Mucosa of rectum (tissue), 2 donors: ENCODE measurements around the gene C1QTNF8.

Source experiments
- H3K27ac ChIP-seq, 2 donors: one replicate each; pipeline ENCODE4 v1.7.0; 2013; ENCODE audit warnings: inconsistent platforms in 2 of 2, low read depth in 2 of 2, low read length in 2 of 2
- H3K27me3 ChIP-seq, 2 donors: one replicate each; pipeline ENCODE4 v1.7.0; 2013; ENCODE audit warnings: low read length in 2 of 2; ENCODE audit not compliant: control insufficient read depth in 2 of 2, insufficient read depth in 2 of 2
- H3K36me3 ChIP-seq, 2 donors: one replicate each; pipeline ENCODE4 v1.7.0; 2013; ENCODE audit warnings: low read length in 2 of 2; ENCODE audit not compliant: control insufficient read depth in 2 of 2, insufficient read depth in 2 of 2
- H3K4me1 ChIP-seq, 2 donors: one replicate each; pipeline ENCODE4 v1.7.0; 2013; ENCODE audit warnings: low read length in 2 of 2, mild to moderate bottlenecking in 1 of 2; ENCODE audit not compliant: control insufficient read depth in 2 of 2, insufficient read depth in 2 of 2
- H3K4me3 ChIP-seq, 2 donors: one replicate each; pipeline ENCODE4 v1.7.0; 2013; ENCODE audit warnings: low read length in 2 of 2
- H3K9ac ChIP-seq, 2 donors: one replicate each; pipeline ENCODE4 v1.7.0; 2013; ENCODE audit warnings: low read length in 2 of 2, low read depth in 1 of 2, mild to moderate bottlenecking in 1 of 2
- H3K9me3 ChIP-seq, 2 donors: one replicate each; pipeline ENCODE4 v1.7.0; 2013; ENCODE audit warnings: low read length in 2 of 2; ENCODE audit not compliant: control insufficient read depth in 2 of 2
- donor health status: healthy.
- donor health status: Normal muscosa, but diverticular disease.

The C1QTNF8 gene

DNA sequence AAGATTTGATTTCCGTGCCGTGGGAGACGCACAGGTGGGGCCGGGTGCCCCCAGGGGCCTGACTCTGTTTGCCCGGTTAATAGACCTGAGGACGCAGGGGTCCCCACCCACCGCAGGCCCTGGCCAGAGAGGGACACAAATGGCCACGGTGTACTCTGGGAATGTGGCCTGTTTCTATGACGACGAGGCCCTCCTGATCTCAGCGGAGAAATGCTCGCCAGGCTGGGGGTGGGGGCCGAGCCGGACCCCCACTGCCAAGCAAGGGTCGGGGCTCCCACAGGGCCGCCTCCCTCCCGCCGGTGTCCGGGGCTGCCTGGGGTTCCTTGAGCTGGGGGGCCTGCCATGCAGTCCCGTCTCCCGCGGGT, 24.5 kb upstream of the C1QTNF8 start:
- H3K9ac ChIP-seq, result no peak overlapping the region
- H3K4me1 ChIP-seq, result no peaks in the 10 kb centered on the region
- H3K27ac ChIP-seq, result no peak overlapping the region
- H3K4me3 ChIP-seq, result no peak overlapping the region
- no peaks in the 10 kb centered on the region for H3K36me3 ChIP-seq
- no peaks in the 10 kb centered on the region for H3K27me3 ChIP-seq
- no peaks in the 10 kb centered on the region for H3K9me3 ChIP-seq

DNA sequence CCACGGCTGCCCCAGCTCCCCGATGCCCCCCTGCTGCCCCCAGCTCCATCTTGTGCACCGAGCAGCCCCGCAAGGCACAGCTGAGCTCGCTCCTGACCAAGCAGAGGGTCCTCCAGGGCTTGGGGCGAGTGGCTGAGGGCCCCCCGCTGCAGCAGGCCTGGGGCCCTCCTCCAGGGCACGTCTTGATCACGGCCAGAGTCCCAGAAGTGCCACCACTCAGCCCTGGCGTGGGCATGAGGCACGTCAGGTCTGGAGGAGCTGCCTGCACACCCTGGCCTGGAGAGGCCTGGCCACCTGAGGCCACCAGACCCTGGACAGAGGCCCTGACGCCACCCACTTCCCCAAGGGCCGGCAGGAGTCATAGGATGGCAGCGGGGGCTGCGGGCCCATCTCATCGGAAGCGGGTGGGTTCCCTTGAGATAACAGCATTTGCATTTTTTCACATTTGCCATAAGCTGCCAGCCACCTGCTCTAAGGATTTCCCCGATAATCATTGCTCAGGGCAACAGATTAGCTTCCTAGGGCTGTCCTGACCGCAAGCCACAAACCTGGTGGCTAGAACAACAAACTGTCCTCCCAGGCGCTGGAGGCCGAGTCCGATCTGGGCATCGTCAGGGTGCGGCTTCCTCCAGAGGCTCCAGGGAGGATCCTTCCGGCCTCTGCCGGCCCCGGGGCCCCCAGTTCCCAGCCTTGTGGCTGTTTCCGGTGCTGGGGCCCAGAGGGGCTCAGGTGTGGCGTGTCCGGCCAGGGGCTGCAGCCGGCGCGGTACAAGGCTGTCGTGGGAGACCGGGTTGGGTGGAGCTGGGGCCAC, 23.9 kb upstream of the C1QTNF8 start:
- Histone ChIP-seq H3K27me3 (no peaks in the 10 kb centered on the region), H3K9me3 (no peaks in the 10 kb centered on the region), H3K36me3 (no peaks in the 10 kb centered on the region), H3K9ac (no peak overlapping the region), H3K4me1 (no peaks in the 10 kb centered on the region), H3K4me3 (no peak overlapping the region), H3K27ac (no peak overlapping the region)

DNA sequence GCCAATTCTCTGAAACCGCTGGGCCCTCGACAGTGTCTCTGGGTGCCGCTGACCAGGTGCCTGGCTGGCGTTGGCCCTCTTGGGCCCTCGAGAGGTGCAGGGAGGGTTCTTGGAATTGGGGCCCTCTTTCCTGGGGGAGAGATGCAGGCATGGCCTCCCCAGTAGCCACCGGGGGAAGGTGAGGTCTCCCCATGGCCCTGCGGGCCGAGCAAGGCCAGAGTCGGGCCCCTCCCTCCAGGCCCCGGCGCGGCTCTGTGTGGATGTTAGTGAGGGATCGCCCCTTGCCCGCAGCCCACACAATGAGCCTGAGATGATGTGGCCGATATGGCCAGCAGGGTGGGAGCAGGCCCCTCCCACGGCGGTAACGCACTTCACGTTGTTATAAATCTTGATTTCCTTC, 23.1 kb upstream of the C1QTNF8 start:
- Histone ChIP-seq H3K4me3 (no peak overlapping the region), H3K36me3 (no peaks in the 10 kb centered on the region), H3K9ac (no peak overlapping the region), H3K27me3 (no peaks in the 10 kb centered on the region), H3K4me1 (no peaks in the 10 kb centered on the region), H3K27ac (no peak overlapping the region), H3K9me3 (no peaks in the 10 kb centered on the region)

DNA sequence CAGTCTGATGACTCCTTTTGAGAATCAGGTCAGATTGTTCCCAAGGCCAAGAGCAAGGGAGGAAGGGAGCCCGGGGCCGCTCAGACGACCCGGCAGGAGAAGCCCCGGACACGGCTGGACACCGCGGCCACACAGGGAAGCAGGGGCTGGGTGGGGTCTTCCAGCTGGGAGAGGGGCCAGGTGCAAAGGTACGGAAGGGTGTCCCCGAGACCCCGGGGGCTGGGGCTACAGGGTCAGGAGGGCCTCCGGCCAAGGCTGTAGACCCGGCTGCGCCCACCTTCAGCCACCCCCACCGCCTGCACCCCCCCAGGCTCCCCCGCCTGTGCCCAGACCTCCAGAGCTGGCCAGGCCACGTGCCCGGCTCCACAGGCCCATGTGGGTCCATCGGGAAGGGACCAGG, 21.9 kb upstream of the C1QTNF8 start:
- no peaks in the 10 kb centered on the region for H3K27me3 ChIP-seq
- no peaks in the 10 kb centered on the region for H3K36me3 ChIP-seq
- no peak overlapping the region for H3K9ac ChIP-seq
- H3K9me3 ChIP-seq, result no peaks in the 10 kb centered on the region
- no peak overlapping the region for H3K4me3 ChIP-seq
- no peak overlapping the region for H3K27ac ChIP-seq
- no peaks in the 10 kb centered on the region for H3K4me1 ChIP-seq

DNA sequence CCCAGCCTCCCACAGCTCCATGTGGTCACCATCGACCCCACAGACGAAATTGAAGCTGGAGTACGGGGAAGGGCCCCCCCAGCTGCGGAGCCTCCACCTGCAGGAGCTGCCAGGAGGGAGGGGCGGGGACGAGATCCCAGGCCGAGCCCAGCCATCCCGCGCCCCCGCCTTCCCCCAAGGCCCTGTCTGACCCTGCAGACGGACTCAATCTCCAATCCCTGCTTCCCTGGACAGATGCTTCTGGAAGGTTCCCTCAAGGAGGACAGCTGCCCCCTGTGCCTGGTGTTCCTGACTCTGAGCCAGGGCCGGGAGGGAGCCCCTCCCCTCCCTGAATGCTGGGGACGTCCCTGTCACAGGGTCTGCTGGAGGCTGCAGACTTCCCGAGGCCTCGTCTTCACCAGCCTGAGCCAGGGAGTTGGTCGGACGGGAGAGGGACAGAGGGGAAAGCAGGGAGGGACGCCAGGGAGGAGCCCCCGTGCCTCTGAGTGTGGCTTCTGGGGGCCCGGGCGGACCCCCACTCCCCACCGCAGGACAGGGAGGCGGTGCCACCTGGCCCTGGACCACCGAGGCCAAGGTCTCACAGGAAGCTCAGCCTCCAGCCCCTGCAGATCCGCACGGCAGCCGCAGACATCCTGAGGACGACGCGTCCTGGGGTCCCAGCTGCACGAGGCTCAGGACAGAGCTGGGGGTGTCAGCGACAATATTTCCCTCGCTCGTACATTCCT, 21.3 kb upstream of the C1QTNF8 start:
- Histone ChIP-seq H3K4me3 (no peak overlapping the region), H3K9me3 (no peaks in the 10 kb centered on the region), H3K27ac (no peak overlapping the region), H3K36me3 (no peaks in the 10 kb centered on the region), H3K9ac (no peak overlapping the region), H3K4me1 (no peaks in the 10 kb centered on the region), H3K27me3 (no peaks in the 10 kb centered on the region)

DNA sequence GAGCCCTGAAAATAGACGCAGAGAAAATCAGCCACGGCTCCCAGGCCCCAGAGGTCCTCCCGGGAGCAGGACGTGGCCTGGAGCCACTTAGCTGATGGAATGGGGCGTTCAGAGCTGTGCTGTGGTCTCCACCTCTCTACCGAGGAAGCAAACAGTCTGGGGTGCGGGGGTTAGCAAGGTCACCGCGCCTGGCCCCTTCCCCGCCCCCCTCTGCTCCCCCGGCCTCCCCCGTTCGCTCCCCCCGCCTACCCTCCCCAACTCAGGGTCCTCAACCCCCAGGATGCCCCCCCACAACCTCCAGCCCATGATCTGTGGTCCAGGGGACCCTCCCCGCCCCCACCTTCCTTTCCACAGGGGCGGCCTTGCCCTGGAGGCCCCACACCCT, 20.6 kb upstream of the C1QTNF8 start:
- H3K9ac ChIP-seq, result no peak overlapping the region
- no peaks in the 10 kb centered on the region for H3K9me3 ChIP-seq
- no peak overlapping the region for H3K4me3 ChIP-seq
- H3K27ac ChIP-seq, result no peak overlapping the region
- H3K4me1 ChIP-seq, result no peaks in the 10 kb centered on the region
- no peaks in the 10 kb centered on the region for H3K36me3 ChIP-seq
- peaks cover 0 to under 1% of the 10 kb centered on the region in 2 donors for H3K27me3 ChIP-seq

DNA sequence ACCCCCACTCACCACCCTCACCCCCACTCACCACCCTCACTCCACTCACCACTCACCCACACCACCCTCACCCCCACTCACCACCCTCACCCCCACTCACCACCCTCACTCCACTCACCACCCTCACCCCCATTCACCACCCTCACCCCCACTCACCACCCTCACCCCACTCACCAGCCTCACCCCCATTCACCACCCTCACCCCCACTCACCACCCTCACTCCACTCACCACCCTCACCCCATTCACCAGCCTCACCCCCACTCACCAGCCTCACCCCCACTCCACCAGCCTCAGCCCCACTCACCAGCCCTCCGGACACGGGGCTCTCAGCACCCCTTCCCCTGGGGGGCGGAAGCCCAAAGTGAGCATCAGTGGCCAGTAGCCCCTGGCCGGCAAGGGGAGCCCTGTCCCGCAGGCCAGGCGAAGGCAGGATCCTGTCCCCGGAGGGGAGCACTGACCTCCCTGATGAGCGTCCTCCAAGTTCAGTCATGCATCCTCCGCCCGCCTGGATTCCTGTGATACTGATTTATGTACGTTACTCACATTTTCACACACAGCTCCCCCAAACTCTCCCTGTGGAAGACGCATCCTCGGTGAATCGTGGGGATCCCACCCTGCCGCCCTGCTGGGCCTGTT, 18.0 kb upstream of the C1QTNF8 start:
- H3K36me3 ChIP-seq, result no peaks in the 10 kb centered on the region
- H3K27me3 ChIP-seq, result peaks cover 3 to 13% of the 10 kb centered on the region in 2 donors
- H3K4me3 ChIP-seq, result no peak overlapping the region
- no peak overlapping the region for H3K27ac ChIP-seq
- H3K4me1 ChIP-seq, result peaks cover 0 to 3% of the 10 kb centered on the region in 2 donors
- no peak overlapping the region for H3K9ac ChIP-seq
- H3K9me3 ChIP-seq, result no peaks in the 10 kb centered on the region

DNA sequence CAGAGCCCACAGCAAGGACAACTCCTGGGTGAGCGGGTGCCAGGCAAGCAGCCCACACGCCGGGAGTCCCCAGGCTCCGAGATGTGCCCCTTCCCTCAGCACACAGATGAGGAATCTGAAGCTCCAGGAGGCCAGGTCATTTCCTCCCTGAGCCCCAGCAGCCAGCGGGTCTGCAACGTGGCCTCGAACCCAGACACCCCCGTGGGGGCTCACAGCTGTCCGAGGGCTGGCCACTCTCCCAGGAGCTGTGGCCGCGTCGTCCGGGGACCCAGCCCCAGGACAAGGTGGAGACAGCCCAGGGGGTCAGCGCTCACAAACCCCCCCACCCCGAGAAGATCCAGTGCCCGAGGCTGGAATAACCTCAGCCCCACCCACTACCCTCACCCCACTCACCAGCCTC, 17.4 kb upstream of the C1QTNF8 start:
- Histone ChIP-seq H3K4me3 (no peak overlapping the region), H3K27me3 (peaks cover 7 to 18% of the 10 kb centered on the region in 2 donors), H3K4me1 (peaks cover 0 to 3% of the 10 kb centered on the region in 2 donors), H3K27ac (no peak overlapping the region), H3K9me3 (no peaks in the 10 kb centered on the region), H3K36me3 (no peaks in the 10 kb centered on the region), H3K9ac (no peak overlapping the region)

DNA sequence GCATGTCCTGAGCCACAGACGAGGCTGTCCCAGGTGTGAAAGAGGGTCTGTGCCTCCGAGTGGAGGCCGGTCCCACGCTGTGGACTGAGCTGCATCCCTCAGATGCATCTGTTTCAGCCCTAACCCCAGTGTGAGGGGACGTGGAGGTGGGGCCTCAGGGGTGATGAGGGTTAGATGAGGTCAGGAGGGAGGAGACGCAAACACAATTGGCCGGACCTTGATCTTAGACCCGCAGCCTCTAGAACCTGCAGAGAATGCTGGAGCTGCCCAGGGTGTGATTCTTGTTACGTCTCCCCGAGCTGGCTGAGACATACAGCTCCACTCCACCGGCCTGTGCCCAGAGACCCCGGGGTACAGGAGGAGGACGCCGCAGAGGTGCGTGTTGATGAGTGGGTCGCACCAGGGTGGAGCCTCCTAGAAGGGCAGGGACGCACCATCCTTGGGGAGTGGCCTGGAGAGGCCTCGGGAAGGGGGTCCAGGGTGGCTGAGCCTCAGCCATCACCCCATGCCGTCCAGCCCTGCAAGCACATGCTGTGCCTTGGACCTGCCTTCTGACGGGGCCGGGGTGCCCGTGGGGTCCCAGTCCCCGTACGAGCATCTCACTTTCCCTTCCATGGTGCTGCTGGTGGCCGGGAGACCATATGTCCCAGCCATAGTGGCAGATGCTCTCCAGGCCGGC, 16.6 kb upstream of the C1QTNF8 start:
- Histone ChIP-seq H3K9me3 (no peaks in the 10 kb centered on the region), H3K27ac (no peak overlapping the region), H3K36me3 (no peaks in the 10 kb centered on the region), H3K27me3 (peaks cover 7 to 23% of the 10 kb centered on the region in 2 donors), H3K9ac (no peak overlapping the region), H3K4me1 (peaks cover 0 to 3% of the 10 kb centered on the region in 2 donors), H3K4me3 (no peak overlapping the region)

DNA sequence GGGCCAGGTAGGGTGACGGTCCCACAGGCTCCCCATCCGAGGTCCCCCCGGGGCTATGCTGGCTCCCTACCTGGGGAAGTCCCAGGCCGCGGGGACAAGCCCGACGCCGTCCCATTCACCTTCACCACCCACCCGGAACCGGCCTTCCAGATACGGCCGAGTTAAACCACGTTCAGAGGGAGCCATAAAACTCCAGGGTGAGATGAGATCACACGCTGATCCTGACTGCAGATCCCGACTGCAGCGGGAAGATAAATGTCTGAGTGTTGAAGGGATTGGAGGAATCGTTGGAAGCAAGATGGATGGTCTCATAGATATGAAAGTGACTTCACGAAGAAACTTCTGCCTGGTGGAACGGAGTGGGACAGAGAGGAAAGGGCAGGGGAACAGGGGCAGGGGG, 13.6 kb upstream of the C1QTNF8 start:
- peaks cover 0 to 3% of the 10 kb centered on the region in 2 donors for H3K4me1 ChIP-seq
- no peak overlapping the region for H3K4me3 ChIP-seq
- H3K9me3 ChIP-seq, result no peaks in the 10 kb centered on the region
- H3K36me3 ChIP-seq, result no peaks in the 10 kb centered on the region
- no peak overlapping the region for H3K27ac ChIP-seq
- H3K27me3 ChIP-seq, result peaks cover 7 to 25% of the 10 kb centered on the region in 2 donors
- H3K9ac ChIP-seq, result no peak overlapping the region
